Right renal pelvis (tissue), 4 donors: ENCODE data around the gene ADORA1. TPM values are rescaled to one million over a fixed set of nuclear protein-coding genes. Genes with fewer than 3 reads are reported as not detected.
A peak's percentile ranks its signal among the peaks of the same experiment; 100 is the strongest.

ENCODE experiments used
- DNase-seq, 4 donors: peaks; one replicate each; pipeline ENCODE4 v3.0.0-alpha.2; 2013; ENCODE audit warnings: low read depth in 4 of 4, low spot score in 3 of 4, missing footprints in 1 of 4
- polyA plus RNA-seq, 4 donors: library from polyadenylated mRNA; unstranded; fragments of 120-200 nt; gene quantifications; one replicate each; pipeline ENCODE4 v1.2.1, GENCODE V29; 2013; ENCODE audit not compliant: insufficient read length in 4 of 4

Gene ADORA1
- polyA plus RNA-seq, 4 donors: 5.8 to 6.9 (median 6.5) TPM

DNA sequence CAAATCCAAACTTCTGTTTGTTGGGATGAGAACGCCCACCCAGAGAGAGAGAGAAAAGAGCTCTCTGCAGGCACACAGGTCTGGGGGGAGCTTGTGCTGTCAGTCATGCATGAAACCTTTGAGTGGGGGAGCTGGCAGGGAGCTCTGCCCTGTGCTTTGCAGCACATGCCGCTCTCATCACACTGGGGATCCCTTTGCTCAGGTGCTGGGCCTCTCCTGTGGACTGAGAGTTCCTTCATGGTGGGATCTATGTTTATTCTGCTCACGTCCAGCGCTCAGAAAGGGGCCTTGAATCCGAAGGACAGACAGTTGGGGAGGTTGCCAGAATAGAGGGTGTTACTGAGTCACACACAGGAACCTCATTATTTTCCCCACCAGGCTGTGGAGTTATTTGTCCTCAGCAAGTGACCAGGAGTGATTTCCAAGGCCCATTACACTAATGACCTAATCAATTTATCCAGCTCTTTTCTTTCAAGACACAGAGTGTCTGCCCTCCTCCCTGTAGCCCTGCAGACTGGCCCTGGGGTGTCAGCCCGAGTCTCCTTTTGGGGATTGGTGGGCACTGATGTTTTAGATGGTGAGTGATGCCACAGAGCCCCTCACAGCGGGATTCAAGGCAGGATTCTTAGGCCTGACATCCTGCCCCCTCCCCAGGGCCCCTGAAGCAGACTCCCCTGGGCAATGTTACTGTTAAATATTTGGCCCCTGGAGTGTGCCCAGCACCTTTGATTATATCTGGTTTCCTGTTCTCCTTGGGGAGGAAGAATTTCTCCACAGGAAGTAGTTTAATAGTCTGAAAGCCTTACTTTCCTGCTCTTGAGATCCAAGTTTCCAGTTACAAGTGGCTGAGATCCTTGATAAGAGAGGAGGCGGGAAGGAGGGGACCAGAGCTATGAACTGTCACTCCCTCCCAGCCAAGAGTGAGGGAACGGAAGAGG, 25.8 kb downstream of the ADORA1 start:
- peak in 1 of 4 donors; percentile 44 for DNase-seq

DNA sequence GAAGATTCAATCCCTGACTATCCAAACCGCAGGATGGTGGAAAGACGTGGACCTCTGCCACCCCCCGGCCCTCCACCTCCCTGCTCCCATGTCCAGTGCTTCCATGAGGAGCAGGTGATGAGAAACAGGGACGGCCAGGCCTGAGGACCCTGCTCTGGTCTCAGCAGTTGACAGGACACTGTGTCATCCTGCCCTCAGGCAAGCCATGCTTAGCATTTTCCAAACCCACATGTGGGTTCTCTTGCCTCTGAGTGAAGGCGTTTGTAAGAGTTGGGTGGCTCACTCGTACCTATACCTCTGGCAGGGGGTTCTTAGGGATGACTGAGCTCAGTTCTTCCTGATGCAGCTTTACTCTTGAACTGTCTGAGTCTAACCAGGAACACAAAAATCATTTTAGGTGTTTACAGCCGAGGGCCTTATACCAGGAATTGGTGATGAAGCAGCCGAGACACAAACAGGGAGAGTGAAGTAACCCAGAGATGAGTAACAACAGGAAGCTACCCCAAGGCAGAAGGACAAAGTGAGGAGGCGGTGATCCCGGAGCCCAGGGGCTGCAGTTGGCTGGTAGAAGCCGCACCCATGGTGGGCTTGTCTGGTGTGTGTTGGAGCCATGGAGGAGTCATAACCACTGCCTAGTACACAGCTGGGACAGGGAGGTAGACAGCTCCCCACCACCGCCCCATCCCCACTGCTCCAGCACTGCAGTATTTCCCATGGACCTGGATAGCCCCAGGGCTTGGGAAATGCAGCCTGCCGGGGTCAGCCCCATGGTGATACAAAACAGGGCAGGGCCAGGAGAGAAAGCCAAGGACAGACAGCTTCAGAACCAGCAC, 26.7 kb downstream of the ADORA1 start:
- DNase-seq: no peak

DNA sequence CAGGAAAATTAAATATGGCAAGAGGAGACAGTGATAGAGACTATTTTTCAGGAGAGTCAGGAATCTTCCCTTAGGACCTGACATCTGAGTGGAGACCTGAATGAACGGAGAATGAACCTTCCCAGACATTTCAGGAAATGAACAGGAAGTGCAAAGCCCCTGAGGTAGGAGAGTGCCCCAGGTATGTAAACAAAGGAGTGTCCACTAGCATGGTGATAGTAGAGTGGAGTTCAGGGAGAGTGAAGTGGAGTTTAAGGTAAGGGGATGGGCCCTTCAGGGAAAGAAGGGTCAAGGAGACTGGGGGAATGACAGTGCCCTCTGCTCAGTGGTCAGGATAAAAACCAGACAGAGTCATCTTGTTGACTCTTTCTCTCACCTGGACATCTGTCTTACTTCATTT, 28.8 kb downstream of the ADORA1 start:
- no peak for DNase-seq

DNA sequence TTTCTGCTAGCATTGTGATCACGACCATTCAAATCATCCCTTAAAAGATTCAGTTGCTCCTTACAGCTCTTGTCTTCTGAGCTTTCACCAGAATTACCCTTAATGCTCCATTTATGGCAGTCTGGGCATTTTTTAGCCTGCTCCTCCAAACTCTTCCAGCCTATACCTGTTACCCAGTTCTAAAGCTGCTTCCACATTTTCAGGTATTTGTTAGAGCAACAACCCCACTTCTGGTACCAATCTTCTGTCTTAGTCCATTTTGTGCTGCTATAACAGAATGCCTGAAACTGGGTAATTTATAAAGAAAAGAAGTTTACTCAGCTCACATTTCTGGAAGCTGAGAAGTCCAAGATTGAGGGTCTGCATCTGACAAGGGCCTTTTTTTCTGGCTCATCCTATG, 30.9 kb downstream of the ADORA1 start:
- DNase-seq: no peak

DNA sequence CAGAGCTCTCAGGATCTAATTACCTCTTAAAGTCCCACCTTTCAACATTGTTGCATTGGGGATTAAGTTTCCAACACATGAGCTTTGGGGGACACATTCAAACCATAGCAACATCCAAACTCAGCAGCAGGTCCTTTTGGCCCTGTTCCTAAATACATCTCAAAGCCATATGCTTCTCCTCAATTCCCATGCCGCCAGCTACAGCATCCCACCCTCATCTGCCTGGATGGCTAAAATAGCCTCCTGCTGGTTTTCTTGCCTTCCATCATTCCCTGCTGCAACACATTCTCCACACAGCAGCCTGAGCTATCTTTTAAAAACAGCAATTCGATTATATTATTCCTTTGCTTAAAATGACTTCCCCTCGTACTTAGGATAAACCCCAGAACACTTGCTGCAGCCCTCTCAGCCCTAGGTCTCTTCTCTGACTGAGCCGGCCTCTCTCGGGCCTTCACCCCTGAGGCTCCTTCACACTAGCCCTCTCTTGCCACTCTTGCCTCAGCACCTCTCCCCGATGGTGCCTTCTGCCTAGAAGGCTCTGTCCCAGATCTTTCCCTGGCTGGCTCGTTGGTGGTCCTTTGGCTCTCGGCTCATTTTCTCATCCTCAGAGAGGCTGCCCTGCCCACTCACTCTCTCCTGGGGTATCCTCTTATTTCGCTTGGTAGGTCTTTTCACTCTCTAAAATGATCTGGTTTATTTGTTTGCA, 31.6 kb downstream of the ADORA1 start:
- DNase-seq: no peak

DNA sequence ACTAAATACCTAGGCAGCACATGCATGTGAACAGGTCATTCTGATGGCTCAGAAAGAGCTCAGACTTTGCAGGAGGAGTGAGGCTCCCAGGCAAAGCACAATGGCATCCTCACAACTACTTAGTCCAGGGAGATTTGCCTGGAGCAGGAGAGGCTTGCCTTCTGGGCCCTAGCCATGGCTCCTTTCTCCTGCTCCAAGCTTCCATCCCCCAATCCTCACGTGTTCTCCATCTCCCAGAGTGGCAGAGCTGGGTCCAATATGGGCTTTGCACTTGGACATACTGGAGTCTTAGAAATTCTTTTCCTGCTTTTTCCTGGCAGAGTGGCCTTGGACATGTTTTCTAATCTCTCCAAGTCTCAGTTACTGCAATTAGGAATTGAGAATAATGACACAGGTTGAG, 32.3 kb downstream of the ADORA1 start:
- DNase-seq: no peak

DNA sequence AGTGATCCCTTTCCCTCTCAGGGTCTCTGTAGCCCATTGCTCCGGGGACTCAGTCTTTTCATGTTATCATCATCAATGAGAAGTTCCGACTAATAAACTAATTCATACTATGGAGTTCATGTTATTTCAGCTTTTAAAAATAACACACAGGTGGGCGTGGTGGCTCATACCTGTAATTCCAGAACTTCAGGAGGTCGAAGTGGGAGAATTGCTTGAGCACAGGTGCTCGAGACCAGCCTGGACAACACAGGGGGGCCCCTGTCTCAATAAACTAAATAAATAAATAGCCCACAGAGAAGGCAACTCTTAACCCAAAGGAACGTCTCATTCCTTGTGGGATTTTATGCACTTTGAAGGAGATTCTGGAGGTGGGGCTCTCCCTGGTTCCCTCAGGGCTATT, 33.6 kb downstream of the ADORA1 start:
- no peak for DNase-seq

DNA sequence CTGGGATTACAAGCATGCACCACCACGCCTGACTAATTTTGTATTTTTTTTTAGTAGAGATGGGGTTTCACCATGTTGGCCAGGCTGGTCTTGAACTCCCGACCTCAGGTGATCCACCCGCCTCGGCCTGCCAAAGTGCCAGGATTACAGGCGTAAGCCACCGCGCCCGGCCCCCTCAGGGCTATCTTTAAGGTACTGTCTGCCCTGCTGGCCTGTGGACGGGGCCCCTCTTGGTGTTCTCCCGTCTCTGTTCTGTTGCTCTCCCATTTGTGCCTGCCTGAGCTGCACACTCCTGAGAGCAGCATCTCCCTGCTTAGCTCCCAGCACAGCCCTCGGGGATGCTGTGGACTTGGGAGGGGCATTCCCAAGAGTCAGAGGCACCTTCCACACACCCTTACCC, 34.2 kb downstream of the ADORA1 start:
- no peak for DNase-seq

DNA sequence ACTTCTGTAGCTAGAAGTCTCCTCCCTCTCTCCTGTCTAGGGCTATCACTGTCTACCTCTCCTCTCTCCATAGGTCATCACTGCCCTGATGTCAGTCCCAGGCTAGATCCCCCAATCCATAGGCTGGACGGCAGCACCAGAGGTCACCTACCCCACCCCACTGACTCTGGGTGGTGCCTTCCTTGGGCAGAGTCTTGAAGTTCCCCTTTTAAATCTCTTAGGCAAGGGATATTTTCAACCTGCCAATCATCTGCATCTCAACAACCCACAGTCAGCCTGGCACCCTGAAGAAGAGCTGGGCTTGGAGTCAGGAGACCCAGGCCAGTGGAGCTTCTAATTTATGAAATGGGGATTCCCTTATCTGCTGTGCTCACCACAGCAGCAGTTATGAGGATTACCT, 34.9 kb downstream of the ADORA1 start:
- DNase-seq: no peak

DNA sequence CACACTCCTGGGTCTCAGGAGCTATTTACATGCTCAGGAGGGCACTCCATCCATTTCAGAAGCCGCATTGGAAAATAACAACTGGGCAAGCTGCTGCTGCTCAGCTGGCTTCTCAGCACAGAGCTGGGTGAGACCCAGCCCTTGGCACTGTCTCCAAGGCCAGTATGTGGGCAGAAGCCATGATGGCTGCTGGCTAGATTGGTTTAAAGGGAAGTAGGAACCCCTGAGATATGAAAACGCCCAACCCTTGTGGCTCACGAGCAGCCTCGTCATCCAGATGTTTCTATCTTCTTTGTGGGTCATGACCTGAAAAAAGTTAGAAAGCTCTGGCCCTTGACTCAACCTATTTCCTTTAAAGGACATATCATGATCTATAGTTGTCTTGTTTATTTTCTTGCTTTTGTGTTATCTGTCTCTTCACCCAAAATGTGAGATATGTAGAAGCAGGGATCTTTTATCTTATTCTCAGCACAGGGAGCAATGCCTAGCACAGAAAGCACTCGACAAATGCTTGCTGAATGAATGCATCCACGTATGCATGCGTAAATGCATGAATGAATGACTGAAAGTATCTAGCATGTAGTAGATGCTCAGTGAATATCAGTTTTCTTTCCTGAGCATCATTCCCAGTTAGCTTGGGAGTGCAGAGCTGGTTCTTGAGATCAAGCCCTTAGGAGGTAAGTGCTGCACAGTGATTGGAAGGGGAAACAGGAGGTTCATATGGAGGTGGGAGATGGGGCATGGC, 36.5 kb downstream of the ADORA1 start:
- no peak for DNase-seq

DNA sequence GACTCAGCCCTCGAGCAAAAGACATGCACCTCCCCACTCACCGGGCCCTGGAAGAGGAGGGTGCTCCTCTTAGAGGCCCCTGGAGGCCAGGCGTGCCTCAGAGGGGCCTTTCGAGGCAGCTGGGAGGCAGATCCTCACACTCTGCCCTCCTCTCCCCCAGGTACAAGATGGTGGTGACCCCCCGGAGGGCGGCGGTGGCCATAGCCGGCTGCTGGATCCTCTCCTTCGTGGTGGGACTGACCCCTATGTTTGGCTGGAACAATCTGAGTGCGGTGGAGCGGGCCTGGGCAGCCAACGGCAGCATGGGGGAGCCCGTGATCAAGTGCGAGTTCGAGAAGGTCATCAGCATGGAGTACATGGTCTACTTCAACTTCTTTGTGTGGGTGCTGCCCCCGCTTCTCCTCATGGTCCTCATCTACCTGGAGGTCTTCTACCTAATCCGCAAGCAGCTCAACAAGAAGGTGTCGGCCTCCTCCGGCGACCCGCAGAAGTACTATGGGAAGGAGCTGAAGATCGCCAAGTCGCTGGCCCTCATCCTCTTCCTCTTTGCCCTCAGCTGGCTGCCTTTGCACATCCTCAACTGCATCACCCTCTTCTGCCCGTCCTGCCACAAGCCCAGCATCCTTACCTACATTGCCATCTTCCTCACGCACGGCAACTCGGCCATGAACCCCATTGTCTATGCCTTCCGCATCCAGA, 37.7 kb downstream of the ADORA1 start:
- no peak for DNase-seq

DNA sequence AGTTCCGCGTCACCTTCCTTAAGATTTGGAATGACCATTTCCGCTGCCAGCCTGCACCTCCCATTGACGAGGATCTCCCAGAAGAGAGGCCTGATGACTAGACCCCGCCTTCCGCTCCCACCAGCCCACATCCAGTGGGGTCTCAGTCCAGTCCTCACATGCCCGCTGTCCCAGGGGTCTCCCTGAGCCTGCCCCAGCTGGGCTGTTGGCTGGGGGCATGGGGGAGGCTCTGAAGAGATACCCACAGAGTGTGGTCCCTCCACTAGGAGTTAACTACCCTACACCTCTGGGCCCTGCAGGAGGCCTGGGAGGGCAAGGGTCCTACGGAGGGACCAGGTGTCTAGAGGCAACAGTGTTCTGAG, 38.3 kb downstream of the ADORA1 start:
- no peak for DNase-seq

DNA sequence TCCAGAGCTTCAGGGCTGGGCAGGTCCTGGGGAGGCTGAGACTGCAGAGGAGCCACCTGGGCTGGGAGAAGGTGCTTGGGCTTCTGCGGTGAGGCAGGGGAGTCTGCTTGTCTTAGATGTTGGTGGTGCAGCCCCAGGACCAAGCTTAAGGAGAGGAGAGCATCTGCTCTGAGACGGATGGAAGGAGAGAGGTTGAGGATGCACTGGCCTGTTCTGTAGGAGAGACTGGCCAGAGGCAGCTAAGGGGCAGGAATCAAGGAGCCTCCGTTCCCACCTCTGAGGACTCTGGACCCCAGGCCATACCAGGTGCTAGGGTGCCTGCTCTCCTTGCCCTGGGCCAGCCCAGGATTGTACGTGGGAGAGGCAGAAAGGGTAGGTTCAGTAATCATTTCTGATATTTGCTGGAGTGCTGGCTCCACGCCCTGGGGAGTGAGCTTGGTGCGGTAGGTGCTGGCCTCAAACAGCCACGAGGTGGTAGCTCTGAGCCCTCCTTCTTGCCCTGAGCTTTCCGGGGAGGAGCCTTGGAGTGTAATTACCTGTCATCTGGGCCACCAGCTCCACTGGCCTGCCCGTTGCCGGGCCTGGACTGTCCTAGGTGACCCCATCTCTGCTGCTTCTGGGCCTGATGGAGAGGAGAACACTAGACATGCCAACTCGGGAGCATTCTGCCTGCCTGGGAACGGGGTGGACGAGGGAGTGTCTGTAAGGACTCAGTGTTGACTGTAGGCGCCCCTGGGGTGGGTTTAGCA, 38.8 kb downstream of the ADORA1 start:
- DNase-seq: no peak

DNA sequence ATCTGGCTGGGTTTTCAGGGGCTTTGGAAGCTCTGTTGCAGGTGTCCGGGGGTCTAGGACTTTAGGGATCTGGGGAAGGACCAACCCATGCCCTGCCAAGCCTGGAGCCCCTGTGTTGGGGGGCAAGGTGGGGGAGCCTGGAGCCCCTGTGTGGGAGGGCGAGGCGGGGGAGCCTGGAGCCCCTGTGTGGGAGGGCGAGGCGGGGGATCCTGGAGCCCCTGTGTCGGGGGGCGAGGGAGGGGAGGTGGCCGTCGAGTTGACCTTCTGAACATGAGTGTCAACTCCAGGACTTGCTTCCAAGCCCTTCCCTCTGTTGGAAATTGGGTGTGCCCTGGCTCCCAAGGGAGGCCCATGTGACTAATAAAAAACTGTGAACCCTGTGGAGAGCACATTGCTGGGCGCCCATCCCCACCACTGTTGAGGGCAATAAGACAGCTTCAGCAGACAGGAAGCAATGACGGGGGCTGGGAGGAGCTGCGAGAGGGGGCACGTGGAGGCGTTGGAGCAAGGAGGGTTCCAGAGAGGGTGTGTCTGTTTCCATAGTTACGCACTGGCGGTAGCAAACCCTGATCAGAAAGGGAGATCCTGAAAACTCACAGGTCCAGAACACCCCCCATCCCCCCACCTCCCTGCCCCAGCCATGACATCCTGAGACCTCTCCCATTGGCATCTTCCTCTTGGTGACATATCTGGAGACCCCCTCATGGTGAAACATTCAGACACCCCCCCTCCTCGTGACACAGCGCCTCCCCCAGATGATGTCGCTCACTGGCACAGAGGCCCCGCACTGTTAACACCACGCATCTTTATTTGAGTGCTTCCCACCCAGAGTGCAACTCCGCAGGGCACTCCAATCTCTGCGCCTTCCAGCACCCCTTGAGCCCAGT, 39.7 kb downstream of the ADORA1 start:
- DNase-seq: no peak

DNA sequence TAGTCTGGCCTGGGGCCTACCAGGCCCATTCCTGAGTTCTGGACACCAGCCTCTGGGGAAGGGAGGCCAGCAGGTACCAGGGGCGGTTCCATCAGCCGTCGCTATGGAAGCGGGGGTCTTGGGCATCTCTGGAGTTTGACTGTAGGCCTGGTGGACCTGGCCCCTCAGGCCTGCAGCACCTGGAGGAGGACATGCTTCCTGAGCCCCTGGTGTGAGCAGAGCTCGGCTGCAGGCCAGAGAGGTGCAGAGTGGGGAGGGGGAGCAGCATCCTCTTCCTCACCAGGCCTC, 40.3 kb downstream of the ADORA1 start:
- no peak for DNase-seq

DNA sequence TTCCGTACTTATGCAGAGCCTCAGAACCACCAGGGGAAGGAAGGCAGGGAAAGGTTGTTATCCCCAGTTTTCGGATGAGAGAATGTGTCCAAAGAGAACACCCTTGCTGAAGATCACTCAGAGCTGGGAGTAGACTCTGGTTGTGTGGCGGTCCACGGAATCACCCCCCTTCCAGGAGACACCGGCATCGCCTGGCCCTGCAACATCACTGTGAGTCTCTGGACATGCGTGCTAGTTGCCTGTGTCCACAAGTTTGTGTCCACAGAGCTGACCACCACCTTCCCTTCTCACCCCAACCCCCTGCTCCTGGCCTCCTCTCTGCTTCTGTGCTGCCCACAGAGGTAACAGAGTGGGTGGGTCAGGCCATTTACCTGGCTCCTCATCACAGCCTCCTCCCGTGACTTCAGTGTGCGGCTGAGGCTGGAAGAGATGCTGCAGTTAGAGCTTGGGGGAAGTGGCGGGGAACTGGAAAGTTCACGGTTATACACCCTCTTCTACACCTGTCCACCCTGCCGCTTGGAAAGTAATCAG, 40.8 kb downstream of the ADORA1 start:
- DNase-seq: no peak

DNA sequence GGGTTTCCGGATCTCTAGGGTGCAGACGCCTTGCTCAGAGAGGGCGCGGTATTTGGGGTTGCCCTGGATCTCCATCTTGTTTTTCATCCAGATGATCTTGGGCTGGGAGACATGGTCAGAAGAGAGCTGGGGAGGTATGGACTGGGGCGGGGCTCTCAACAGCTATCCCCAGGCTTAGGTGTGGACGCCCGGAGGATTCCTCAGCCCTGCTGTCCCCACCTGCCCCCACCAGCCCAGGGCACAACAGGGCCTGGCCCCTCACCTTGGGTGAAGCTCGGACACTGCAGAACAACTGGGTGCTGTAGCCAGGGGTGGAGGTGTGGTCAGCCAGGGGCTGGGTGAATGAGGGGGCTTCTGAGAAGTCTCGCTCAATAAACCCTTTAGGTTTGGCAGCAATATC, 41.5 kb downstream of the ADORA1 start:
- no peak for DNase-seq
